ENCODE results near the gene THEMIS2. TPM values are rescaled to one million over a fixed set of nuclear protein-coding genes. Genes with fewer than 3 reads are reported as not detected.

Gene THEMIS2
- total and polyA plus RNA-seq, 9 of the 15 experiments (the other 6 are each of a cell fraction or from before 2014, with no cell fraction given), result 2.3 to 12.7 (median 8.0) TPM

DNA sequence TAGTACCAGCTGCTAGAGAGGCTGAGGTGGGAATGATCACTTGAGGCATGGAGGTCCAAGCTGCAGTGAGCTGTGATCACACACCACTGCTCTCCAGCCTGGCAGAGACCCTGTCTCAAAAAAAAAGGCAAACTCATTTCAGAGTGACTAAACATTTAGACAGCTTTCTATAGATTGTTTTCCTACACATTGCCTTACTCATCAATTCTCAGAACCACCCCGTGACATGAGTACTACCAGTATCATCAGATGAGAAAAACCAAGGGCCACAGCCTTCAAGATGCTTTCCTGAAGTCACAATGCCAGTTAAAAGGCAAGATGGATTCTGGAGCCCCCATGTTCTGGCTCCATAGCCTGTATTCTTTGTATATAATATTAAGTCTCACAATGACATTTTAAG lies 40.1 kb downstream of the THEMIS2 start:
- intact Hi-C loops (cut with micrococcal nuclease), result no loop called here
- peak overlapping the region; percentile 10; the same call in 1 of the 3 replicates for H3K27ac ChIP-seq (ENCODE audit: extremely low read depth, low read depth, low read length)
- FAIRE-seq (no peak), DNase-seq (ENCODE audit: extremely low read depth in 1 of 4, low spot score in 3 of 4) (no peak), ATAC-seq (no peak)
- H3K36me3 ChIP-seq (ENCODE audit: control insufficient read depth, insufficient read depth, low read length), result peaks cover 56% of the 10 kb centered on the region
- in situ Hi-C loops (cut with MboI), result no loop called here
- no peaks in the 10 kb centered on the region for H4K20me1 ChIP-seq (replicated peaks; ENCODE audit: control insufficient read depth, insufficient read depth, low read length)
- H3K79me2 ChIP-seq (ENCODE audit: control insufficient read depth, insufficient read depth, low read length), result peaks cover 50% of the 10 kb centered on the region
- ChIA-PET POLR2A (interaction anchor here (0.6 kb wide), 1 partner anchor 247 kb away, joined by 3 read pairs; no protein-coding TSS in a partner anchor), CTCF (ENCODE audit: low intra/inter-chr PET ratio) (no interaction called here)
- H3K9me3 ChIP-seq (replicated peaks; ENCODE audit: control insufficient read depth, insufficient read depth, low read depth, low read length), result peaks cover 3% of the 10 kb centered on the region; the same call in 1 of the 2 replicates
- no peaks in the 10 kb centered on the region for H3K27me3 ChIP-seq (ENCODE audit: control insufficient read depth in 2 of 2, insufficient read depth in 2 of 2, low read length in 2 of 2)
- WGBS (ENCODE audit: insufficient coverage, low coverage, missing lambda C conversion rate), result 83% methylated on average over 1 of the region's 1 CpG
- no TSS peak for BruUV-seq (replicated peaks)
- no peak overlapping the region for H3K4me2 ChIP-seq (ENCODE audit: insufficient read depth, low read length)
- H3K4me3 ChIP-seq, result no peak overlapping the region
- TF ChIP-seq C11orf30 (IDR thresholded peaks at IDR 0.05; ENCODE audit: low read depth), result peak; percentile 49; the same call in 1 of the 2 replicates
- TF ChIP-seq FOSL1 (tag; conservative IDR thresholded peaks at IDR 0.05), result peak; percentile 72
- no peak for TF ChIP-seq ZKSCAN1 (IDR thresholded peaks at IDR 0.05; ENCODE audit: low read depth, low read length)
- no peak for TF ChIP-seq CBX2 (IDR thresholded peaks at IDR 0.05; ENCODE audit: insufficient read depth, low read length, poor library complexity, severe bottlenecking)
- TF ChIP-seq ZNF316 (IDR thresholded peaks at IDR 0.05), result peak; percentile 84
- TF ChIP-seq ZC3H8 (IDR thresholded peaks at IDR 0.05), result no peak
- TF ChIP-seq, protein P1, sequence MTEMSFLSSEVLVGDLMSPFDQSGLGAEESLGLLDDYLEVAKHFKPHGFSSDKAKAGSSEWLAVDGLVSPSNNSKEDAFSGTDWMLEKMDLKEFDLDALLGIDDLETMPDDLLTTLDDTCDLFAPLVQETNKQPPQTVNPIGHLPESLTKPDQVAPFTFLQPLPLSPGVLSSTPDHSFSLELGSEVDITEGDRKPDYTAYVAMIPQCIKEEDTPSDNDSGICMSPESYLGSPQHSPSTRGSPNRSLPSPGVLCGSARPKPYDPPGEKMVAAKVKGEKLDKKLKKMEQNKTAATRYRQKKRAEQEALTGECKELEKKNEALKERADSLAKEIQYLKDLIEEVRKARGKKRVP (CRISPR knock-in tag; IDR thresholded peaks at IDR 0.05), result no peak
- no peak for TF ChIP-seq ZNF124 (CRISPR knock-in tag; IDR thresholded peaks at IDR 0.05)
- no peak for TF ChIP-seq HLTF (IDR thresholded peaks at IDR 0.05)
- no peak for TF ChIP-seq E2F8 (IDR thresholded peaks at IDR 0.05; ENCODE audit: low read depth, partially characterized antibody)
- TF ChIP-seq MAFG (tag; conservative IDR thresholded peaks at IDR 0.05), result peak; percentile 40; the same call in 1 of the 2 replicates
- 0 out of 2 replicates have a peak, but pooled peaks have one; percentile 12 for TF ChIP-seq NFE2 (IDR thresholded peaks at IDR 0.05; ENCODE audit: low read depth)
- TF ChIP-seq ZFP36 (IDR thresholded peaks at IDR 0.05; ENCODE audit: low read depth, low read length, partially characterized antibody), result no peak
- H3K9me1 ChIP-seq (ENCODE audit: control insufficient read depth, insufficient read depth, low read length), result peaks cover 2% of the 10 kb centered on the region
- no peak overlapping the region for H2AFZ ChIP-seq (ENCODE audit: low read depth, low read length)
- H3K9ac ChIP-seq (ENCODE audit: insufficient read depth in 1 of 2, low read depth in 2 of 2, low read length in 2 of 2), result peak overlapping the region in 1 of 2 experiments; percentile 8; a peak in 2 of 4 replicates
- peaks cover 10 to 13% of the 10 kb centered on the region in 2 experiments; a peak in 4 of 5 replicates for H3K4me1 ChIP-seq (replicated peaks in 1 of 2; ENCODE audit: control insufficient read depth in 2 of 2, insufficient read depth in 2 of 2, low read length in 2 of 2)
